ENCODE data around the gene DYRK1B.

The DYRK1B gene

GRCh38 chr19:39852882-39853281, 18.9 kb upstream of the DYRK1B start:
- no peak for DNase-seq

DNA sequence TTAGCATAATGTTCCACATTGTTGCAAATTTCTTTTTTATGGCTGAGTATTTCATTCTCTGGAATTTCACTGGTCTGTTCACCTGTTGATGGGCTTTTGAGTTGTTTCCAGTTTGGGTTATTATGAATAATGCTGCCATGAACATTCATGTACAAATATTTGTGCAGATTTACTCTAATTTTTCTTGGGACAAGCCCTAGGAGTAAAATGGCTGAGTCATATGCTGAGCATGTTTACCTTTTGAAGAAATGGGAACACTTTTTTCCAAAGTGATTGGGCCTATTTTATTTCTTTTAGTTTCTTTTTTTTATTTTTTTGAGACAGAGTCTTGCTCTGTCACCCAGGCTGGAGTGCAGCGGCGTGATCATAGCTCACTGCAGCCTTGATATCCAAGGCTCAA, 16.9 kb upstream of the DYRK1B start:
- no peak for DNase-seq

DNA sequence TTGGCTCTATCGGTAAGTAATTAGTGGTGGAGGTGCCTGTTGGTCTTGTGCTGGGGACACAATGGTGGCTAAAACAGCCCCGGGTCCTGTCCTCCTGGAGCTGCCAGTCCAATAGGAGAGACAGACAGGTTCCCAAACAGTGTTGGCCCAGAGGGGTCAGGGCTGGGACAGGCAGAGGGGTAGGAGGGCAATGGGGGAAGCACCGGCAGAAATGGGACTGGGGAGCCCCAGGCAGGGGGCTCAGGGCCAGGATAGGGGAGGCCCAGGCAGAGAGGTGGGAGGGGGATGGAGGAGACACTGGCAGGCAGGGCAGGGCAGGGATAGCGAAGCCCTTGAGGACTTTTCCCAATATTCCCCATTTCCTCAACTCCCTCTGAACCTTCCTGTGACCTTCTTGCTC, 14.4 kb upstream of the DYRK1B start:
- no peak for DNase-seq

DNA sequence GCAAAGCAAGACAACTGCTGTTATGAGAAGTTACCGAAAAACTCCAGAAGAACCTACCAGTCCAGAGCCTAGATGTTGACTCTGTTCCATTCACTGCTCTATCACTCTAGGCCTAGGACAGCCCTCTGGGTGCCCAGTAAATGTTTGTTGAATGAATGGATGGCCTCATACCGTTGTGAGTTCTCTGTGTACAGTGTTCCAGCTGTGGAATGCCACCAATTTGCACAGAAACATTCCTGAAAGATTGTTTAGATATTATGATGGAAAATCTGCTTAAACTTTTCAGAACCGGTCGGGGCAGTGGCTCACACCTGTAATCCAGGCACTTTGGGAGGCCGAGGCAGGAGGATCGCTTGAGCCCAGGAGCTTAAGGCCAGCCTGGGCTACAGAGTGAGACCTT, 13.6 kb upstream of the DYRK1B start:
- DNase-seq, result no peak

DNA sequence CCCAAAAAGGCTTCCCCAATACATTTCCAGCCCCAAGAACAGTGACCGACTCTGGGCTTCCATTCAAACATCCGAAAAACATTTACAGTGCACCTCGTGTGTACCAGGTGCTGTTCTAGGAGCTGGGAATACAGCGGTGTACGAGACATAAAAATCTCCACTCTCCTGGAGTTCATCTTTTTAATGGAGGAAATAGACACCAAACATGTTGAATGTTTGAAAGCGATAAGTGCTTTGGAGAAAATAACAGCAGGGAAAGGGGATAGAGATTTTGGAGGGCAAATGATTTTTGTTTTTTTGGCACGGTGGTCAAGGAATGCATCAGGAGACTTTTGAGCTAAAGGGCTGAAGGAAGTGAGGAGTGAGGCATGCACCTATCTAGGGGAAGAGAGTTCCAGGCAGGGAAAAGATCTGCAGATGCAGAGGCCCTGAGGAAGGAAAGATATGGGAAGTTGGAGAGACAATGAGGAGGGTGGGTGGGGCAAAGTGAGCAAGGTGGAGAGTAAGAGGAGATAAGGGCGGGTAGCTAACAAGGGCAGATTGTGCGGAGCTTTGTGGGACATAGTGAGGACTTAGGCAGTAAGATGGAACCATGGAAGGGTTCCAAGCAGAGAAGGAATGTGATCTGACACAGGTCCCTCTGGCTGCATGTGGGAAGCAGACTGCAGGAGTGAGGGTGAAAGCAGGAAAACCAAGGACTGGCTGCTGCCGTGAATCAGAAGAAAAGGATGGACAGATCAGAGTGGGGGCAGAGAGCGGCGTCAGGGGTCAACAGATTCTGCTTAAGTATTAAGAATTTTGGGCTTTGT, 12.9 kb upstream of the DYRK1B start:
- DNase-seq, result peak; percentile 25

DNA sequence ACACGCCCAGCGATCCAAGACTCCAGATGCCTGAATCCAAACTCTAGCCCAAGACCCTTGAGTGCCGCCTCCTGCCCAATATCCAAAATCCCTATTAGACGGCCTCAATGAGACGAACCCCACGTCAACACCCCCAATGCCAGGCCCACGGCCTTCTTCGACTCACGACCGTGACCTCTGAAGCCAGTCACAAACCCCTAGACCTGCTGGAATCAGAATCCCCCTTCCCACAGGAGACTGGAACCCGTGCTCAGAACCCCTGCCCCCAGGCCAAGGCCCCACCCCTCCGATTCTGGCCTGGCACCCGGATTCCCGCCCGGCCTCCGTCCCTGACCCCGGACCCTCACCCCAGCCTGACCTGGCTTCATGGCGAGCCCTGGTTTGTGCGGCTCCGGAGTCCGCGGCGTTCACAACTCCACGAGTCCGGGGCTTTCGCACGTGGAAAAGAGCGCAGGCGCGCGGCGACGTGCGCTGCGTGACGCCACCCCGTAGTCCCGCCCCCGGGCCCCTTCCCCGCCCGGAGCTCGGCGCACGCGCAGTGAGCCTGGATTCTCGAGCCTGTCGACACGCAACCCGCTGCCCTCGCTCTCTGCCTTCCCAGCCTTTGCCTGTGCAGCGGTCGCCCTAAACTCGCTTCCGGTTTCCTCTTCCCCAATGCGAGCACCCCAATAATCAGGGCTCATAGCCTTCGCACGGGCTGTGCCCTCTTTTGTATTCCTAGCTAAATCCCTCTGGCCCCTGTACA, 12.1 kb upstream of the DYRK1B start, which contains the start of gene FBL:
TSS of gene FBL (minus strand) at position 447 of the 745 bp plus-strand sequence. CDS start at position 368, 79 bp downstream.
- peak; percentile 94 for DNase-seq

GRCh38 chr19:39845584-39845932, 11.6 kb upstream of the DYRK1B start:
- peak; percentile 30 for DNase-seq

DNA sequence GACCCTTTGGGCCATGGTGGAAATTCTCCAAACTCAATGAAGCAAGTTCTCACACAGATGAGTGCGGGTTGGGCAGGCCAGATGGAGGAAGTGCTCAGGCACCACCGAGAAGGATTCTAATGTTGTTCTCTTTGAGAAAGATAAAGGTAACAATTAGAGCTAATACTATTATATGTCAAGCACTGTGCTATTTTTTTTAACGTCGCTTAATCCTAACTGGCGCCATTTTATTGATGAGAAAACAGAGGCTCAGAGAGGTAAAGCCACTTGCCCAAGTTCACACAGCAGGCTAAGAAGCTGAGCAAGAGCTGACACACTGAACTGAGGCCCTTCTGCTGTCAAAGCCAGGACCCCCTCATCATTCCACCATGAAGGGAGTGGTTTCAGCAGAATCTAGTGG, 11.2 kb upstream of the DYRK1B start:
- no peak for DNase-seq

DNA sequence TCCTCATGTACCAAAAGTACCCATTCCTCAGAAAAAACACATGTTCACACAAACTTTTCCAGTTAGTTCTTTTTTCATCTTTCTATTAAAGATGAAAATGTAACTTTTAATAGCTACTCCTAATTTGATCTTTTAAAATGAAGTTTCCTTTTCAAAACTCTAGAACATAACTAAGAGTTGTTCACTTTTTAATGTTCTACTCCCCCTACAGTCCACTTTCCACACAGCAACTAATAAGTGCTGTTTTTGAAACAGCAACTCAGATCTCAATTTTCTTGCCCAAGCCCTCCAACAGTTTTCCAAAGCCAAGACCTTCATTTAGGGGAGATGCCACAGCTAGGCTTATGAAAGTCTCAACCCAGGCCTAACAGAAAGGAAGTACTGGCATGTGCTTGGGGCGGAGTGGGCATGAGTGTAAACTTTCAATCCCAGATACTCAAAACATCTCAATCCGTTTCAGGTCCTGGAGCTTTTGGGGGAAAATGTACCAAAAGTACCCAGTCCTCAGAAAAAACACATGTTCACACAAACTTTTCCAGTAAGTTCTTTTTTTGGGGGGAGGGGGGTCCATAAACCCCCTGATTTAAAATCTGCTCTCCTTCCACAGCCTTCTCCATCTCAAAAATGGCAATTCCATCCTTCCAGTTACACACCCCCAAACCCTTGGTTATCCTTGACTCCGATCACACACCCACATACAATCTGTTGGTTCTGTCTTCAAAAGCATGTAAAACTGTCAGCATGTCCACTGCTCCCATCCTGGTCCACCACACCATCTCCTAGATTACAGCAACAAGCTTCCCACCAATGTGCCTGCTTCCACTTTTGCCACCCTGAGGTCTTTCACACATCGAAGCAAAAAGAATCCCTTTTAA, 10.2 kb upstream of the DYRK1B start:
- peak; percentile 41 for DNase-seq

GRCh38 chr19:39842693-39843435, 8.9 kb upstream of the DYRK1B start:
- no peak for DNase-seq

GRCh38 chr19:39841041-39841440, 7.1 kb upstream of the DYRK1B start:
- no peak for DNase-seq

- DNase-seq, result no peak
Observed at GRCh38 chr19:39840492-39840891, 6.5 kb upstream of the DYRK1B start.

DNA sequence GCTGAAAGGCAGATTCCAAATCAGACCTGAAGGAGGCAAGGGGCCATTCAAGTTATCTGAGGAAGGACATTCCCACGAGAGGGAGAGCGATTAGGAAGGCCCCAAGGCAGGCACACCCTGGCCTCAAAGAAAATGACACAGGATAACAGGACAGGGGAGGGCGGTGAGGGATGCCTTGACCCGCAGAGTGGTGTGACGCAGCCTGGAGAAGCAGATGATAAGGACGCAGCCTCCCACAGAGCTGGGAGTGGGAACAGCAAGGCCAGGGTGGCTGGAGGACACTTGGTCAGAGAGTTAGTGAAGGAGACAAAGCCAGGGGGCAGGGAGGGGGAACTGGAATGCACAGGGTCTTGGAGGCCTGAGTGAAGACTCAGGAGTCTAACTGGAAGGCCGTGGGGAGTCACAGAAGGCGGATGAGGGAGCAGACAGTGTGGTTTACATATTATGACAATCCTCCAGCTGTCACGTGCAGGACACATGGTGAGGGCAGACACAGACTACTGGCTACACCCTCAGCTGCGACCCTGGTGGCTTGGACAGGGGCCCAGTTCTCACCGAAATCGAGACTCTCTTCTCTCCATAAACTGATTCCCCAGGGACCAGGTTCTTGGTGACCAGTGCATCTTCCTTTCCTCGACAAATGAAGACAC, 5.8 kb upstream of the DYRK1B start:
- DNase-seq, result no peak

DNA sequence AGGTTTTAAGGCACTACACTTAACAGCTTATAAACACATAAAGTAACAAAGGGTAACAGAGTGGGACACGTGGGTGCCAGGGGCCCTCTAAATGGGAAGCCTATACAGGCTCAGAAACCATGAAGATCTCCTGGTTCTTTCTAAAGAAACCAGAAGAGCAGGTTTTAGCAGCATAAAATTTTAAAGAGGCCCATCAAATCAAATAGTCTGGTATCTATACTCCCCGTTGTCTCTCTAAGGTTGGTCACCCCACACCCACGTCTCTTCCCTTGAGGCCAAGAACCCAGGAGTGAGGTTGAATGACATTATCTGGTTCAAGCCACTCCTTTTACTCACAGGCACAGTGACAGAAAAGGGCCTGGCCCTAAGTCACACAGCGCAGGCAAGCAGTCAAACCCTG, 4.6 kb upstream of the DYRK1B start:
- no peak for DNase-seq

DNA sequence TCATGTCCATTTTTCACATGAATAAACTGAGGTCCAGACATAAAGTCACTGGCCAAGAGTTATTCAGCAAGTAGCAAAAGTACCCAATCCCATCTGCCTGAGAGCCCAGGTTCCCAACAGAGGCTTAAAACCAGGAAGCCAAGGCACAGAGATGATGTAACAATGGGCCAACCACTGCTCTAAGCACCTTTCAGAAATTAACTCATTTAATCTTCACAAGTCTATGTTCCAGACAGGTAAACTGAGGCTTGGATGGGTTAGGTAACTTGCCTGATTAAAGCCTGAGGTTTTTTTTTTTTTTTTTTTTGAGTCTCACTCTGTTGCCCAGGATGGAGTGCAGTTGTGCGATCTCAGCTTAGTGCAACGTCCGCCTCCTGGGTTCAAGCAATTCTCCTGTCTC, 4.0 kb upstream of the DYRK1B start:
- no peak for DNase-seq

DNA sequence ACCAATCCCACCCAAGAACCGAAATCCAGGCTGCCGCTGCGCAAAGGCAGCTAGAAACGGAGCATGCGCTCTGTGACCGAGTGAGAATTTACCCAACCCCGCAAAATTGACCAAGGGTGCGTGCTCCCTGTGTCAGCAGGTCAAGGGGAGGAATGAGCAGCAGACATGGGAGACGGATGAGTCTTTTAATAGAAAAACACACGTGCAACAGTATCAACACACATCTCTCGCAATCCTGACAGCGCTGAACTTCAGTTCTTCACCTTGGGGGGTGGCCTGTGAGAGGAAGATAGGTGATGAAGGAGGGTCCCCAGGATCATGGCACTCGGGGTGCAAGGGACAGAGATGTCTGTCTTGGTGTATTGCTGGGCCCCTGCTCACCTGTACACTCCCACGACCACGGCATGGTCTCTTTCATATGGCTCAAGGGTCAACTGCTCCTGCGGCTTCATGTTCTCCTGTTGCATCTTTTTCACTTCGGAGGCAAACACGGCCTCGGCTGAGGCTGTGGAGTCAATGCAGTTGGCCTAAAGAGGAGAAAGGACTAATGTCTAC, 402 bp upstream of the DYRK1B start:
- no peak for DNase-seq

- DNase-seq, result no peak
Observed at GRCh38 chr19:39833160-39833463, 850 bp downstream of the DYRK1B start.

GRCh38 chr19:39832341-39833083, 1.4 kb downstream of the DYRK1B start:
- DNase-seq, result no peak

GRCh38 chr19:39831679-39832078, 2.3 kb downstream of the DYRK1B start:
- DNase-seq, result no peak

DNA sequence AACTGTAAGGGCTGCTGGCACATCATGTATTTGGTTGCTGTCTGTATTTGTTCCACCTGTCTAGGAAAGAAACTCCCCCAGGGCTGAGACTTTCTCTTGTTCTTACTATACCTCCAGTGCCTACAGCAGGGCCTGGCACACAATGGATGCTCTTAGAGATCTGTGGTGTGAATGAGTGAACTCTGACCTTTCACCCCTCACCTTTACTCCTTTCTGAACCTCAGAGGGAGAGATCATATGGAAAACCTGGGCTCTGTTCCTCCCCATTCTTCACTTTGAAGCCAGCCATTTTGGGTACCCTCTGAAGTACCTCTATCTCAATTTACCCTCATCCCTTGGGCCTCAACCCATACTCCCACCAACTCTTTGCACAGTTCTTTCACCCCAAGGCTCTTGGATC, 3.1 kb downstream of the DYRK1B start:
- no peak for DNase-seq

GRCh38 chr19:39830406-39830805, 3.6 kb downstream of the DYRK1B start:
- DNase-seq, result no peak
